Fibroblast of mammary gland (primary cell): ENCODE data around the gene GTF3C2.

ENCODE experiments used
- DNase-seq: peaks from one replicate; pipeline ENCODE4 v3.0.0-alpha.2; 2010; ENCODE audit warnings: low read depth
- H3K4me3 ChIP-seq: 2 replicates; pipeline ENCODE4 v1.5.1; 2011; ENCODE audit warnings: low read depth, mild to moderate bottlenecking, low read length, moderate library complexity; ENCODE audit not compliant: control insufficient read depth
- TF ChIP-seq, protein P1 (sequence below): conservative IDR thresholded peaks from 2 replicates; pipeline ENCODE4 v1.5.1; 2011; ENCODE audit warnings: low read depth, low read length, inconsistent platforms; ENCODE audit not compliant: control insufficient read depth, insufficient read depth

Gene GTF3C2, protein sequence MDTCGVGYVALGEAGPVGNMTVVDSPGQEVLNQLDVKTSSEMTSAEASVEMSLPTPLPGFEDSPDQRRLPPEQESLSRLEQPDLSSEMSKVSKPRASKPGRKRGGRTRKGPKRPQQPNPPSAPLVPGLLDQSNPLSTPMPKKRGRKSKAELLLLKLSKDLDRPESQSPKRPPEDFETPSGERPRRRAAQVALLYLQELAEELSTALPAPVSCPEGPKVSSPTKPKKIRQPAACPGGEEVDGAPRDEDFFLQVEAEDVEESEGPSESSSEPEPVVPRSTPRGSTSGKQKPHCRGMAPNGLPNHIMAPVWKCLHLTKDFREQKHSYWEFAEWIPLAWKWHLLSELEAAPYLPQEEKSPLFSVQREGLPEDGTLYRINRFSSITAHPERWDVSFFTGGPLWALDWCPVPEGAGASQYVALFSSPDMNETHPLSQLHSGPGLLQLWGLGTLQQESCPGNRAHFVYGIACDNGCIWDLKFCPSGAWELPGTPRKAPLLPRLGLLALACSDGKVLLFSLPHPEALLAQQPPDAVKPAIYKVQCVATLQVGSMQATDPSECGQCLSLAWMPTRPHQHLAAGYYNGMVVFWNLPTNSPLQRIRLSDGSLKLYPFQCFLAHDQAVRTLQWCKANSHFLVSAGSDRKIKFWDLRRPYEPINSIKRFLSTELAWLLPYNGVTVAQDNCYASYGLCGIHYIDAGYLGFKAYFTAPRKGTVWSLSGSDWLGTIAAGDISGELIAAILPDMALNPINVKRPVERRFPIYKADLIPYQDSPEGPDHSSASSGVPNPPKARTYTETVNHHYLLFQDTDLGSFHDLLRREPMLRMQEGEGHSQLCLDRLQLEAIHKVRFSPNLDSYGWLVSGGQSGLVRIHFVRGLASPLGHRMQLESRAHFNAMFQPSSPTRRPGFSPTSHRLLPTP

DNA sequence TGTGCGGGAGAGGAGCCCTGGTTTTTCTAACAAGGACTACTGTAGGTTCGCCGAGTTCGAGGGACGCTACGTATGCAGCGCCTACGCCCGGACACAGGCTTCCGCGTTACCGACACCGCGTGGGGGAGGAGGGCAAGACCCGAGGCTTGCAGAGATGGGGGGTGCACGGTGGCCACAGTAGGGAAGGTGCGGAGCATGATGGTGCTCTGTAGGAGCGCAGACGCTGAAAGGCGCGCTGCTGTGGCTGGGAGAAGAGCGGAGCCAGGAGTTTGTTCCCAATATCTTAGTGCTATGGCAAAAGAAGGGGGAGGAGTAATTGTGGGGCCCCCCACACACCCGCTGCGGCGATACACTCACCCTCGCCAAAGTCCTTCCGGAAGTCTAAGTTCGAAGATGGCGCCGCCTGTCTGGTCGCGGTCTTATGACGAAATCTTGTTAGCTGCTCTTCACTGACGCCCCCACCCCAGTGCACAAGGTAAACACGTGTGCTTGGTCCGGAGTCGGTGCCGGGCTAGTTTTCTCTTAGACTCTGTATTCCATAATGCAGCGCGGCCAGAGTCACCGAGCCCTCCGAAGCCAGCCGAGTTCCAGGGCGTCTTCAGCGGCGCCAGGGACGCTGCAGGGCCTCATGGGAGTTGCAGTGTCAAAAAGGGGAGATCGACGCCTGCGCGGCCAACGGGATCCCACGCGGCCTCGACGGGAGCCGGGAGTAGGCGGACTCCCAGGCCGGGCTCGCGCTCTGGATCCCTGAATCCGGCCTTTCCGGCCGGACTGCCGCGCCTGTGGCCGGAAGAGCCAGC lies at the start of gene GTF3C2:
GTF3C2 (minus strand) TSS at position 383 of the 800 bp plus-strand sequence. CDS start 13,210 bp downstream, outside the sequence.
- TF ChIP-seq, protein P1, sequence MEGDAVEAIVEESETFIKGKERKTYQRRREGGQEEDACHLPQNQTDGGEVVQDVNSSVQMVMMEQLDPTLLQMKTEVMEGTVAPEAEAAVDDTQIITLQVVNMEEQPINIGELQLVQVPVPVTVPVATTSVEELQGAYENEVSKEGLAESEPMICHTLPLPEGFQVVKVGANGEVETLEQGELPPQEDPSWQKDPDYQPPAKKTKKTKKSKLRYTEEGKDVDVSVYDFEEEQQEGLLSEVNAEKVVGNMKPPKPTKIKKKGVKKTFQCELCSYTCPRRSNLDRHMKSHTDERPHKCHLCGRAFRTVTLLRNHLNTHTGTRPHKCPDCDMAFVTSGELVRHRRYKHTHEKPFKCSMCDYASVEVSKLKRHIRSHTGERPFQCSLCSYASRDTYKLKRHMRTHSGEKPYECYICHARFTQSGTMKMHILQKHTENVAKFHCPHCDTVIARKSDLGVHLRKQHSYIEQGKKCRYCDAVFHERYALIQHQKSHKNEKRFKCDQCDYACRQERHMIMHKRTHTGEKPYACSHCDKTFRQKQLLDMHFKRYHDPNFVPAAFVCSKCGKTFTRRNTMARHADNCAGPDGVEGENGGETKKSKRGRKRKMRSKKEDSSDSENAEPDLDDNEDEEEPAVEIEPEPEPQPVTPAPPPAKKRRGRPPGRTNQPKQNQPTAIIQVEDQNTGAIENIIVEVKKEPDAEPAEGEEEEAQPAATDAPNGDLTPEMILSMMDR = no peak
- H3K4me3 ChIP-seq = peak within 1 kb of the TSS; percentile 99
- peak; percentile 98 for DNase-seq

DNA sequence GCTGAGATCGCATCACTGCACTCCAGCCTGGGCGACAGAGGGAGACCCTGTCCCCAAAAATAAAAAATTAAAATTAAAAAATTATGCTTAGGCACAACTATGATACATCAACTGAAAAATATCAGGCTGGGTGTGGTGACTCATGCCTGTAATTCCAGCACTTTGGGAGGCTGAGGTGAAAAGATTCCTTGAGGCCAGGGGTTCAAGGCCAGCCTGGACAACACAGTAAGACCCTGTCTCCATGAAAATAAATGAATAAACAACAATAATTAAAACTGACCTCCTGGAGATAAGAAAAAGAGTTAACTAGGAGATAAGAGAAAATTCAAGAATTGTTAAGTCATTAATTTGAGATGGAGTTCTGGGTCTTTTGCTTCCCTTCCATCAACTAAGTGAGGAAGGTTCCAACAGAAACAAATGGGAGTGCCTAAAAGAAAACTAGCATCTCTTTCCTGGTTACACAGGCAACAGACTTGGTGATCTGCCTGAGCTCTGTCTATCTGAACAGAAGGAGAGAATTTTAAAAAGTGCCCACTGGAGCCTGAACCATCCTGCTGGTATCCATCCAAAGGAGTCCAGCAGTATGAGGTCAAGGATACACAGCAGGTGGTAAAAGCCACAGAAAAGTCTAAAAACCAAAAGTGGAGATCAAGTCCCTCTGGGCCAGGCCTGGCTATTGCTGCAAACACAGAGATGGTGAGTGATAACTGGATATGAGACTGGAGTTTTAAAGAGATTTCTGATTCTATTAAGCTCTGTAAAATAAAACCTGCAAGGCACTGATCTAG lies 44.0 kb upstream of the GTF3C2 start:
- H3K4me3 ChIP-seq = no peak overlapping the region
- no peak for DNase-seq
- TF ChIP-seq, protein P1 = no peak

DNA sequence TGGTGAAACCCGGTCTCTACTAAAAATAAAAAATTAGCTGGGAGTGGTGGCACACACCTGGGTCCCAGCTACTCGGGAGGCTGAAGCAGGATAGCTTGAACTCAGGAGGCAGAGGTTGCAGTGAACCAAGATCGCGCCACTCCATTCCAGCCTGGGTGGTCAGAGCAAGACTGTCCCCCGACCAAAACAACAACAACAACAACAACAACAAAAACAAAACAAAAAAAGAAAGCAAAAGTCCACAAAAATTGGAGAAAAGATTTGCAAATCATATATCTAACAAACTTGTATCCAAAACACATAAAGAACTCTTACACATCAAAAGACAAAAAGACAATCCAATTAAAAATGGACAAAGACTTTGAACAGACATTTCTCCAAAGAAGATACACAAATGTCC lies 42.4 kb upstream of the GTF3C2 start:
- DNase-seq = no peak
- TF ChIP-seq, protein P1 = no peak
- H3K4me3 ChIP-seq = no peak overlapping the region

DNA sequence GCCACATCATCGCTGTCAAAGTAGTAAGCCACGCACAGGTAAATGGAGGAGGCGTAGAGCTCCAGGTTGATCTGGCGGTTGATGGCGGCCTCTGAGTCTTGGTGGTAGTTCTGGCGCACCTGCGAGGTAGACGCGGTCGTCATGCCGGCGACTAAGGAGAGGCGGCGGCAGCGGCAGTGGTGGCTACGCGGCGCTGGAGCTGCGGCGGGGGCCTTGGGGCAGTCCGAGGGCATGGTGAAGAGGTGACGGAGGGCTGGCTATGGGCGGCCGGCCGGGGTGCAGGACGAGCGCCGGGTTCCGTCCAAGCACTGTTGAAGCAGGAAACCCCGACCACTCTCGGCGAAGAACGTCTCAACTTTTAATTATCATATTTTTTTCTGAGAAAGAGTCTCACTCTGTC lies 36.7 kb upstream of the GTF3C2 start:
- TF ChIP-seq, protein P1 = no peak
- no peak for DNase-seq
- H3K4me3 ChIP-seq = no peak overlapping the region

DNA sequence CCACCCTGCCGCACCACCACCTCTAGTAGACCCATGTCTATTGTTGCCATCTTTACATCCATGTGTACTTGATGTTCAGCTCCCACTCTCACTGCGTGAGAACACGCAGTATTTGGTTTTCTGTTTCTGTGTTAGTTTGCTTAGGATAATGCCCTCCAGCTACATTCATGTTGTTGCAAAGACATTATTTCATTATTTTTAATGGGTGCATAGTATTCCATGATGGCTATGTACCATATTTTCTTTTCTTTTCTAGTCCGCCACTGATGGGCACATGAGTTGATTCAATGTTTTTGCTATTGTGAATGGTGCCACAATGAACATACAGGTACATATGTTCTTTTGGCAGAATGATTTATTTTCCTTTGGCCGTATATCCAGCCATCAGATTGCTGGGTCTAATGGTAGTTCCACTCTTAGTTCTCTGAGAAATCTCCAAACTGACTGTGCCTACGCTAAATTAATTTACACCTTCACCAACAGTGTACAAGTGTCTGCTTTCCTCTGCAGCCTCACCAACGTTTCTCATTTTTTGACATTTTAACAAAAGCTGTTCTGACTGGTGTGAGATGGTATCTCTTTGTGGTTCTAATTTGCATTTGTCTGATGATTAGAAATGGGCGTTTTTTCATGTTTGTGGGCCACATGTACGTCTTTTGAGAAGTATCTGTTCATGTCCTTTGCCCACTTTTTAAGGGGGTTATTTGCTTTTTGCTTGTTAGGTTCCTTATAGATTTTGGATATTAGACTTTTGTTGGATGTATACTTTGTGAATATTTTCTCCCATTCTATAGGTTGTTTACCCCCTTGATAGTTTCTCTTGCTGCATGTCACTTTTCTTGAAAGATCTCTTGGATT lies 34.5 kb upstream of the GTF3C2 start:
- H3K4me3 ChIP-seq = no peak overlapping the region
- DNase-seq = no peak
- TF ChIP-seq, protein P1 = no peak
